ENCODE measurements around the gene CHST13.

CHST13 gene

GRCh38 chr3:126484148-126484547 is 39.8 kb upstream of the CHST13 start:
- H3K4me1 ChIP-seq (ENCODE audit: insufficient read depth, low read length) = peaks cover 33% of the 10 kb centered on the region
- H3K36me3 ChIP-seq (ENCODE audit: insufficient read depth, low read length) = no peaks in the 10 kb centered on the region
- no peak overlapping the region for H3K9ac ChIP-seq (ENCODE audit: low read depth, low read length)
- no peaks in the 10 kb centered on the region for H3K9me3 ChIP-seq (ENCODE audit: control insufficient read depth, insufficient read depth, low read length)

GRCh38 chr3:126484662-126485061 is 39.3 kb upstream of the CHST13 start:
- Histone ChIP-seq H3K4me1 (ENCODE audit: insufficient read depth, low read length) (peaks cover 33% of the 10 kb centered on the region), H3K9me3 (ENCODE audit: control insufficient read depth, insufficient read depth, low read length) (no peaks in the 10 kb centered on the region), H3K36me3 (ENCODE audit: insufficient read depth, low read length) (no peaks in the 10 kb centered on the region), H3K9ac (ENCODE audit: low read depth, low read length) (no peak overlapping the region)

- H3K9ac ChIP-seq (ENCODE audit: low read depth, low read length) = no peak overlapping the region
- H3K36me3 ChIP-seq (ENCODE audit: insufficient read depth, low read length) = no peaks in the 10 kb centered on the region
- H3K9me3 ChIP-seq (ENCODE audit: control insufficient read depth, insufficient read depth, low read length) = no peaks in the 10 kb centered on the region
- H3K4me1 ChIP-seq (ENCODE audit: insufficient read depth, low read length) = peaks cover 33% of the 10 kb centered on the region
Measured at GRCh38 chr3:126485176-126485897, 38.6 kb upstream of the CHST13 start.

- Histone ChIP-seq H3K36me3 (ENCODE audit: insufficient read depth, low read length) (no peaks in the 10 kb centered on the region), H3K9me3 (ENCODE audit: control insufficient read depth, insufficient read depth, low read length) (no peaks in the 10 kb centered on the region), H3K4me1 (ENCODE audit: insufficient read depth, low read length) (peaks cover 33% of the 10 kb centered on the region), H3K9ac (ENCODE audit: low read depth, low read length) (no peak overlapping the region)
Measured at GRCh38 chr3:126485956-126486355, 38.0 kb upstream of the CHST13 start.

- Histone ChIP-seq H3K4me1 (ENCODE audit: insufficient read depth, low read length) (peaks cover 33% of the 10 kb centered on the region), H3K9ac (ENCODE audit: low read depth, low read length) (no peak overlapping the region), H3K36me3 (ENCODE audit: insufficient read depth, low read length) (no peaks in the 10 kb centered on the region), H3K9me3 (ENCODE audit: control insufficient read depth, insufficient read depth, low read length) (no peaks in the 10 kb centered on the region)
Measured at GRCh38 chr3:126486360-126486847, 37.6 kb upstream of the CHST13 start.

- Histone ChIP-seq H3K4me1 (ENCODE audit: insufficient read depth, low read length) (peaks cover 33% of the 10 kb centered on the region), H3K9me3 (ENCODE audit: control insufficient read depth, insufficient read depth, low read length) (no peaks in the 10 kb centered on the region), H3K36me3 (ENCODE audit: insufficient read depth, low read length) (no peaks in the 10 kb centered on the region), H3K9ac (ENCODE audit: low read depth, low read length) (no peak overlapping the region)
Measured at GRCh38 chr3:126487151-126487771, 36.7 kb upstream of the CHST13 start.

GRCh38 chr3:126488185-126488584 is 35.8 kb upstream of the CHST13 start:
- H3K9ac ChIP-seq (ENCODE audit: low read depth, low read length) = no peak overlapping the region
- H3K9me3 ChIP-seq (ENCODE audit: control insufficient read depth, insufficient read depth, low read length) = no peaks in the 10 kb centered on the region
- no peaks in the 10 kb centered on the region for H3K36me3 ChIP-seq (ENCODE audit: insufficient read depth, low read length)
- peaks cover 33% of the 10 kb centered on the region for H3K4me1 ChIP-seq (ENCODE audit: insufficient read depth, low read length)

- H3K9me3 ChIP-seq (ENCODE audit: control insufficient read depth, insufficient read depth, low read length) = no peaks in the 10 kb centered on the region
- no peaks in the 10 kb centered on the region for H3K36me3 ChIP-seq (ENCODE audit: insufficient read depth, low read length)
- H3K4me1 ChIP-seq (ENCODE audit: insufficient read depth, low read length) = peaks cover 31% of the 10 kb centered on the region
- no peak overlapping the region for H3K9ac ChIP-seq (ENCODE audit: low read depth, low read length)
Measured at GRCh38 chr3:126488886-126489569, 34.9 kb upstream of the CHST13 start.

GRCh38 chr3:126490619-126491018 is 33.3 kb upstream of the CHST13 start:
- no peaks in the 10 kb centered on the region for H3K9me3 ChIP-seq (ENCODE audit: control insufficient read depth, insufficient read depth, low read length)
- no peaks in the 10 kb centered on the region for H3K36me3 ChIP-seq (ENCODE audit: insufficient read depth, low read length)
- no peak overlapping the region for H3K9ac ChIP-seq (ENCODE audit: low read depth, low read length)
- peaks cover 15% of the 10 kb centered on the region; the same call in 1 of the 2 replicates for H3K4me1 ChIP-seq (ENCODE audit: insufficient read depth, low read length)

- Histone ChIP-seq H3K9me3 (ENCODE audit: control insufficient read depth, insufficient read depth, low read length) (no peaks in the 10 kb centered on the region), H3K9ac (ENCODE audit: low read depth, low read length) (no peak overlapping the region), H3K4me1 (ENCODE audit: insufficient read depth, low read length) (peaks cover 9% of the 10 kb centered on the region; the same call in 1 of the 2 replicates), H3K36me3 (ENCODE audit: insufficient read depth, low read length) (no peaks in the 10 kb centered on the region)
Measured at GRCh38 chr3:126491221-126492013, 32.5 kb upstream of the CHST13 start.

- Histone ChIP-seq H3K9me3 (ENCODE audit: control insufficient read depth, insufficient read depth, low read length) (no peaks in the 10 kb centered on the region), H3K4me1 (ENCODE audit: insufficient read depth, low read length) (no peaks in the 10 kb centered on the region), H3K9ac (ENCODE audit: low read depth, low read length) (no peak overlapping the region), H3K36me3 (ENCODE audit: insufficient read depth, low read length) (no peaks in the 10 kb centered on the region)
Measured at GRCh38 chr3:126493051-126493450, 30.9 kb upstream of the CHST13 start.

GRCh38 chr3:126493739-126494138 is 30.2 kb upstream of the CHST13 start:
- no peak overlapping the region for H3K9ac ChIP-seq (ENCODE audit: low read depth, low read length)
- H3K4me1 ChIP-seq (ENCODE audit: insufficient read depth, low read length) = no peaks in the 10 kb centered on the region
- H3K9me3 ChIP-seq (ENCODE audit: control insufficient read depth, insufficient read depth, low read length) = no peaks in the 10 kb centered on the region
- no peaks in the 10 kb centered on the region for H3K36me3 ChIP-seq (ENCODE audit: insufficient read depth, low read length)

GRCh38 chr3:126494204-126494969 is 29.6 kb upstream of the CHST13 start:
- Histone ChIP-seq H3K9me3 (ENCODE audit: control insufficient read depth, insufficient read depth, low read length) (no peaks in the 10 kb centered on the region), H3K9ac (ENCODE audit: low read depth, low read length) (no peak overlapping the region), H3K36me3 (ENCODE audit: insufficient read depth, low read length) (no peaks in the 10 kb centered on the region), H3K4me1 (ENCODE audit: insufficient read depth, low read length) (peaks cover 4% of the 10 kb centered on the region; the same call in 1 of the 2 replicates)

GRCh38 chr3:126494970-126495230 is 29.1 kb upstream of the CHST13 start:
- Histone ChIP-seq H3K36me3 (ENCODE audit: insufficient read depth, low read length) (no peaks in the 10 kb centered on the region), H3K9me3 (ENCODE audit: control insufficient read depth, insufficient read depth, low read length) (no peaks in the 10 kb centered on the region), H3K9ac (ENCODE audit: low read depth, low read length) (no peak overlapping the region), H3K4me1 (ENCODE audit: insufficient read depth, low read length) (peaks cover 4% of the 10 kb centered on the region; the same call in 1 of the 2 replicates)

Data from ES-I3 (cell line).